HG02981 (cell line): ENCODE results near the gene STIM1.
A peak's percentile ranks its signal among the peaks of the same experiment; 100 is the strongest.
"Not testable (repeated sequence)": the region's sequence is repeated elsewhere in the genome, so short reads cannot be mapped to it uniquely, and the experiment has no call there.

Experiments used
- ATAC-seq: cut with Tn5 transposase; IDR thresholded peaks from one replicate; pipeline ENCODE4 v1.9.1; 2021; ENCODE audit warnings: mild to moderate bottlenecking, moderate library complexity; ENCODE audit not compliant: unreplicated experiment

Gene STIM1

GRCh38 chr11:3879967-3880542 is 24.6 kb downstream of the STIM1 start:
- peak; percentile 36 for ATAC-seq

GRCh38 chr11:3880724-3881123 is 25.3 kb downstream of the STIM1 start:
- ATAC-seq, result peak; percentile 37

GRCh38 chr11:3882655-3883054 is 27.2 kb downstream of the STIM1 start:
- ATAC-seq, result no peak

- no peak for ATAC-seq
Measured at GRCh38 chr11:3885855-3886254, 30.4 kb downstream of the STIM1 start.

GRCh38 chr11:3886985-3887384 is 31.5 kb downstream of the STIM1 start:
- no peak for ATAC-seq

GRCh38 chr11:3888876-3889275 is 33.4 kb downstream of the STIM1 start:
- ATAC-seq, result no peak

GRCh38 chr11:3890014-3890413 is 34.5 kb downstream of the STIM1 start:
- ATAC-seq, result no peak

- no peak for ATAC-seq
Measured at GRCh38 chr11:3890806-3891205, 35.3 kb downstream of the STIM1 start.

- ATAC-seq, result no peak
Measured at GRCh38 chr11:3891751-3892150, 36.3 kb downstream of the STIM1 start.

- ATAC-seq, result no peak
Measured at GRCh38 chr11:3892156-3892555, 36.7 kb downstream of the STIM1 start.

GRCh38 chr11:3893311-3893710 is 37.8 kb downstream of the STIM1 start:
- ATAC-seq, result no peak

- ATAC-seq, result peak; percentile 97
Measured at GRCh38 chr11:3894128-3894731, 38.8 kb downstream of the STIM1 start.

GRCh38 chr11:3896644-3897043 is 41.2 kb downstream of the STIM1 start:
- no peak for ATAC-seq

GRCh38 chr11:3900230-3900629 is 44.8 kb downstream of the STIM1 start:
- ATAC-seq, result not testable (repeated sequence)

GRCh38 chr11:3901249-3902025 is 46.0 kb downstream of the STIM1 start:
- no peak for ATAC-seq

GRCh38 chr11:3902441-3902840 is 47.0 kb downstream of the STIM1 start:
- ATAC-seq, result no peak

GRCh38 chr11:3903207-3903896 is 47.9 kb downstream of the STIM1 start:
- ATAC-seq, result no peak

- ATAC-seq, result no peak
Measured at GRCh38 chr11:3904228-3904627, 48.8 kb downstream of the STIM1 start.

- ATAC-seq, result peak; percentile 88
Measured at GRCh38 chr11:3905080-3905953, 49.9 kb downstream of the STIM1 start.

GRCh38 chr11:3906166-3906565 is 50.7 kb downstream of the STIM1 start:
- no peak for ATAC-seq

- no peak for ATAC-seq
Measured at GRCh38 chr11:3907590-3907989, 52.1 kb downstream of the STIM1 start.
